GM10266 (cell line): ENCODE results near the gene ECSCR.
"Not testable (repeated sequence)": the region's sequence is repeated elsewhere in the genome, so short reads cannot be mapped to it uniquely, and the experiment has no call there.

Experiments
- DNase-seq: peaks from one replicate; pipeline ENCODE4 v3.0.0; 2012; ENCODE audit errors: extremely low spot score
- CTCF ChIP-seq: IDR thresholded peaks from 2 replicates; pipeline ENCODE4 v1.5.1; 2012; ENCODE audit warnings: mild to moderate bottlenecking, low read depth; ENCODE audit not compliant: control insufficient read depth, insufficient read depth; ENCODE audit errors: missing control alignments

Gene ECSCR

GRCh38 chr5:139446956-139447779 lies 15.4 kb downstream of the ECSCR start:
- DNase-seq, result peak; percentile 40
- no peak for TF ChIP-seq CTCF

- no peak for DNase-seq
- TF ChIP-seq CTCF, result no peak
Observed at GRCh38 chr5:139445325-139446170, 17.0 kb downstream of the ECSCR start.

- DNase-seq, result no peak
- TF ChIP-seq CTCF, result no peak
Observed at GRCh38 chr5:139443831-139444453, 18.6 kb downstream of the ECSCR start.

GRCh38 chr5:139440416-139440815 lies 22.1 kb downstream of the ECSCR start:
- not testable (repeated sequence) for DNase-seq

- no peak for TF ChIP-seq CTCF
- DNase-seq, result peak; percentile 89
Observed at GRCh38 chr5:139439013-139439903, 23.3 kb downstream of the ECSCR start, which contains the start of gene DNAJC18. Gene DNAJC18 (minus strand): TSS chr5:139439525. CDS start chr5:139439445, 80 bp downstream.

- DNase-seq, result no peak
Observed at GRCh38 chr5:139438707-139439012, 23.9 kb downstream of the ECSCR start.

More at GRCh38 chr5:139438707-139439012, 23.9 kb downstream of the ECSCR start:
- no peak for TF ChIP-seq CTCF
